HG03342 (cell line): ENCODE results near the gene AFM.

Source experiments
- ATAC-seq: cut with Tn5 transposase; IDR thresholded peaks from one replicate; pipeline ENCODE4 v1.9.1; 2021; ENCODE audit warnings: mild to moderate bottlenecking, moderate library complexity; ENCODE audit not compliant: unreplicated experiment

AFM gene

DNA sequence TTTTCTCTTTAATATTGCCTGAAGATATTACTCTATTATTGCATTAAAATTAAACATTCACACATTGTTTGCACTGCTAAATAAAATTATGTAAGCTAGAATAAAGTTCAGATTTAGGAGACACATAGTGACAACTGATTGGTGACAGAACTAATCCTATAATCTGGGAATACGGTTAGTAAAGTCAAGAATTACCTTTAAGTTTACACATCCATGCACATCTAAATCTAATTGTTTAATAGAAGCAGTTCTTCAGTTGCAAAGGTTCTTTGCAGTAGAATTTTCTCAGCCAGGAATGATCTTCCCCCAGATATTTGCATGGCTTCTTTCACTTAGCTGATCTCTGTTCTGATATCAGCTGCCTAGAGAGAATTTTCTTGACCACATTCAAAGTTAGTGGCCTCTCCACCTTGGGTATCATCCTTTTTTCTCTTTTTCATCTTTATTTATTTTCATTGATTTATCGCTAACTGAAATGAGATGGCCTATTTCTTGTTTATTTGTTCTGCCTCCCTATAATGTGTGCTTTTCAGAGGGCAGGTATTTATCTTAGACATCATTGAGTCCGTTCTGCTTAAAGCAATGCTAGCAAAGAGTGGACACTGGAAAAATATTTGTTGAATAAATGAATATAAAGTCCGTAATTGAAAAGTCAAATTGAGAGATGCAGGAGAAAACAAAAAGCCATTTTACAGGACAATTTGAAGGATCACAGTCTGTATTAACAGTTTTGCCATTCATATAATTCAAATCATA, 32.9 kb upstream of the AFM start:
- ATAC-seq, result no peak

- ATAC-seq, result no peak
Measured at GRCh38 chr4:73450398-73451004, 31.0 kb upstream of the AFM start.

DNA sequence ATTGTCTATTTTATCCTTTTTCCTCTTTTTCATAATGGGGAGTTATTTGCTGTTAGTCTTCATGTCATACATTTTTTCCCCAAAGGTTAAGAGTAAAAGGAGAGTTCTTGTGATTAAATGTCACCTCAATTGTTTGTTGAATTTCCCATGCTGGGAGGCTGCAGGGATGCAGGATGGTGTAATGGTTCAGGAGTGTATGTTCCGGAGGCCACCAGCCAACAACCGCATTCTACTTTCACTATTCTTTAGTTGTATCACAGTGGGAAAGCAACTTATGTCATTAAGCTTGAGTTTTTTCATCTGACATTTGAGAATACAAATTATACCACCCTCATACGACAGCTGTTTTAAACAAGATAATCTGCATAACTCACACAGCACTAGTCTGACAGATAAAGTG, 30.1 kb upstream of the AFM start:
- ATAC-seq, result no peak

DNA sequence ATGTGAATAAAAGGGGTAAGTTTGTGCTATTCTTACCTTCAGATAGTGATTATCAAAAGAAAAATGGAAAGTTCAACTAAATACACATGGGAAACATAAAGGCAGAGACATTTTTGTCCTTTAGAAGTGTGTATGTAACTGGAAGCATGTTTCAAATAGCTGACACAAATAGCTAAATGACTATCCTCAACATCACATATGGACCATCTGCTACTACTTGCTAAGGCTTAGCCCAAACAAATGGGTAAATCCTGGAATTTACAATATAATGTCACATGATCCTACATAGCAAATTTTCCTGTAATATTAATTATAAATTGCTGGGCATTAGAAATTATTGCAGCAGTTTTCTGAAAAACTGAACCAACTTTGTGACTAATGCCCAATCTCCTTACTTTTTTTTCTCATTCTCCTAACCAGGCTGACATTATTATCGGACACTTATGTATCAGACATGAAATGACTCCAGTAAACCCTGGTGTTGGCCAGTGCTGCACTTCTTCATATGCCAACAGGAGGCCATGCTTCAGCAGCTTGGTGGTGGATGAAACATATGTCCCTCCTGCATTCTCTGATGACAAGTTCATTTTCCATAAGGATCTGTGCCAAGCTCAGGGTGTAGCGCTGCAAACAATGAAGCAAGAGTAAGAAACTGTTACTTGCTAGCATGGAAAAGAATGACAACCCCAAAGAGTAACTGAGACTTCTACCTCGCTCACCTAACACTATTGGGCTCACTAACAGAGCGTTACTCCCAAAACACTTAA, 29.4 kb upstream of the AFM start:
- ATAC-seq, result no peak

DNA sequence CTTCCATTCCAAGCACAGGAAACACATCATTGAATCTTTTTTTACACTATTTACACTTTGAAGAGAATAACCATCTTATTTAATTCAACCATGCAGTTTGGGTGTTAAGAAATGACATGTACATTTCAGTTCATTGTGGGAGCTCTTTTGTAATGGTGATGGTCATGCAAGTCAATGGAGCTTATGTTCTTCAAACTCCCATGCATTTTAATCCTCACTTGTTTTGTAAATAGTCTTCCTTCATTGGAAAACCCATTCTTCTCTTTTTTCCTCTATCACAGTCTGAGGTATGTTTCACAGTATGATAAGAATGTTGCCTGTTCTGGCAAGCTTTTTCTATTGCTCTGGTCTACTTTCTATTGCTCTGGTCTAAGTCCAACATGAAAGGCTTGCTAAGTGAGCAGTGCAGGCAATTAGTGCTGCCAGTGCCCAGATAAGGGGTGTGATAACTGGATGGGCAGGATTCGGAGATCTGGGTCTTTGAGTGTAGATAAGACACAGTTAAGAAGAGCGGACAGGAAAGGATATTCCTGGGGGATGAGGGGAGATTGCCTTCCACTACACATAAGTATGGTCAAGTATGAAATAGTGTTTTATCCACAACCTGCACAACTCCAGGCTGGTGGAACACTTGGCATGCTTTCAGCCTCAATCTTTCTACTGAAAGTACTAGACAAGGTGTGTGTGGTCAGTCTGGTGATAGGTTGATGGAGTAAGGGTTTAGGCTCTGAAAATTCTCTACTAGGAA, 28.4 kb upstream of the AFM start:
- ATAC-seq, result no peak

GRCh38 chr4:73453701-73454005, 27.9 kb upstream of the AFM start:
- ATAC-seq, result no peak

DNA sequence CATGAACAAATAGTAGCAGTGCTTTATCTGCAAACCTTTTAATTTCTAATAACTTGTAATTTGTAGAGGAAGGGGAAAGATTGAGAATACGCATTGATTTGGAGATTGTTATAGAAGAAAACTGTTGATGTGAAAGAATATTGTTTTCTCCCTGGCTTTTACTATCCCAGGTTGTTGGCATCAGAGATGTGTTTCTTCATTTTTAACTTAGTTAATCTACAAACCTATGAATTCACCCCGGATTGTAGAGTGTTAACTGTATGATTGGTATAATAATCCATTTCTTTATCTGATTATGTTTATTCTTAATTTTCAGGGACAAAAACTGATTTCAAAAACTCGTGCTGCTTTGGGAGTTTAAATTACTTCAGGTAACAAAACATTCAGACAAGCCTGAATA, 26.6 kb upstream of the AFM start:
- ATAC-seq, result no peak

- no peak for ATAC-seq
Measured at GRCh38 chr4:73456177-73457022, 25.1 kb upstream of the AFM start.

DNA sequence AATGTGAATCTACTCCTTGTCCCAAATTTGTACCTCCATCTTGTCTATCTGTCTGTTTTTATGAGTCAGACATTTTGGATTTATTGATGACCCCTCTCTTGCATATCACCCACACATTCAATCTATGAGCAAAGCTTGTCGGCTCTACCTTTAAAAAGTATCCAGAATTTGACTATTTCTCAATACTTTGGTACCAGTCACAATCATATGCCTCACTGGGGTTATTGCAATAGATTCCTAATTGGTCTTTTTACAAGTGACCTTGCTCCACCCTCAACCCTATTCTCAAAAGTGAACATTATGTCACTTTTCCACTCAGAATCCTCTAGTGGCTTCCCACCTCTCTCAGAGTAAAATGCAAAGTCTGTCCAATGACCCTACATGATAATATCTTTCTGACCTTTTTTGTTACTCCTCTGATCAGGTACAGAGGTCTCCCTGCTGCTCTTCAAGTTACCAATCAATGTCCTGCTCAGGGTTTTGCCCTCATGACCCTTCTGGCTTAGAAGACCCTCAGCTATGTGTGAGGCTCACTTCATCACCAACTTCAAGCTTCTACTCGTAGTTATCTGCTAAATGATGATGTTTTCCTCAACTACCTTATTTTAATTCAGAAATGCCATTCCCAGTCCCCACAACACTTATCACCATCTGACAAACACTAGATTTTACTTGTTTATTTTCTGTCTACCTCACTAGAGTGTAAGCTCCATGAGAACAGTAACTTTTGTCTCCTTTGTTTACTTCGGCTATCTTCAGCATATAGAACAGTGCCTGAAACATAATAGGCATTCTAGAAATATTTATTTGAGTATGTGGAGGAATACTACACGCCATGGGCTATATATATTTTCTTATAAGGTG, 23.1 kb upstream of the AFM start:
- no peak for ATAC-seq

GRCh38 chr4:73459048-73459421, 22.5 kb upstream of the AFM start:
- ATAC-seq, result no peak

DNA sequence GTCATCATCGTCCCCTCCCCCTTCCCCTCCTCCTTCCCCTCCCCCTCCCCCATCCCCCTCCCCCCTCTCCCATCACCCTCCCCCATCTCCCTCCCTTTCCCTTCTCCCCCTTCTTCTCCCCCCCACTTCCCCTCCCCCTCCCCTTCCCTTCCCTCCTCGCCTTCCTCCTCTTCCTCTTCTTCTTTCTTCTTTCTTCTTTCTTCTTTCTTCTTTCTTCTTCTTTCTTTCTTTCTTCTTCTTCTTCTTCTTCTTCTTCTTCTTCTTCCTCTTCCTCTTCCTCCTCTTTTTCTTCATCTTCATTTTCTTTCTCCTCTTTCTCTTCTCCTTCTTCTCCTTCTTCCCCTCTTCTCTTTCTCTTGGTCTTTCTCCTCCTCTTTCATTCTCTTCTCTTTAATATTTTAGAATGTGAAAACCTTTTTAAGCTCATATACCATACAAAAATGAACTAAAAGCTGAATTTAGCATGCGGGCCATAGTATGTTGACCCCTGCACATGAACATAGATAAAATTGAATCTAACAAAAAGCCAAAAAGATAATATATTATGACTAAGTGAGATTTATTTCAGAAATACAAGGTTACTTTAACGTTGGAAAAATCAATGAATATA, 20.5 kb upstream of the AFM start:
- no peak for ATAC-seq

DNA sequence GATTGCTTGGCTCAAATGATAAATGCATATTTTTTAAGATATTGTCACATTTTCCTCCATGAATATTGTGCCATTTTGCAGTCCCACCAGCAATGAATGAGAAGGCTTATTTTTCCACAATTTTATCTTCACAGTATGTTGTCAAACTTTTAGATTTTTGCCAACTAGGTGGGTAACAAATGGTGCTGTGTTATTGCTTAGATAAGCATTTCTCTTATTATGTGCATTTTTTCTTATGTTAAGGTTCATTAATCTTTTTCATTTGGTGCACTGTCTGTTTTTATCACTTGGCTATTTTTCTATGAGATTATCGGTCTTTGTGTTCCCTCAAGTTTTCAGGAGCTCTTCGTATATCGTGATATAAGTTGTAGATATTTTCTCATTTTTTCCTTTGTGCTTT, 13.4 kb upstream of the AFM start:
- ATAC-seq, result no peak

- no peak for ATAC-seq
Measured at GRCh38 chr4:73470728-73471127, 10.8 kb upstream of the AFM start.

DNA sequence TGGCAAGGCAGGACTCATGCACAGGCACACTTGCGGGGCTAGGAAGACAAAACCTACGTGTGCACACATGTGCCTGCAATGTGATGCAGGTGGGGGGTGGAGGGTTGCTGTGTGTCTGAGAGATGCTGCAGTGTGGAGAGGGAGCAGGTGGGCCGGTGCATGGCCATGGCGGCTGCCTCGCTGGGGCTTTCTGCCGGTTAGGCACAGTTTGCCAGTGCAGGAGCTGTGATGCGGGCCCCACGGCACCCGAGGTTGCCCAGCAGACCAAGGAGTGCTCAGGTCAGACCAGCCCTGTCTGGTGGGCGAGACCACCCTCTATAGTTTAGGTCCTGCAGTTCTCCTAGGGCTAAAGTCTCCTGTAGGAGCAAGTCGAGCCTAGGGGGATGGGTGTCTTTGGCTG, 4.4 kb upstream of the AFM start:
- ATAC-seq, result no peak

DNA sequence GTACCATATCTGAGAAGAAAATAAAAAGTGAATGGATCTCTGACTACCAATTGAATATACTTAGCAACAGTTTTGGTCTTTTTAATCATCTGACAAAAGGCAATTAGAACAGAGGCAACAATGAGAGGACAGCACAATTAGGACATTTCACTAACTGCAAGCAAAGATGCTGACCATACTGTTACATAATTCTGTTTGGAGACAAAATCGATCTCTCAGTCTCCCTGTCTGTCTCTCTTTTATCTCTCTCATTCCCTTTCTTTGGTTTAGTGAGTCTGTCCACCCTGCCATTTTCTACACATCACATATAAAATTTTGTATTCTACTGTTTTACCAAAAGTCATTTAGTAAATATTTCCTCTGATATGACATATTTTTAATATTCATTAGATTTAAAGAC, 2.2 kb upstream of the AFM start:
- ATAC-seq, result no peak

- no peak for ATAC-seq
Measured at GRCh38 chr4:73485085-73485484, 3.5 kb downstream of the AFM start.

GRCh38 chr4:73485596-73485995, 4.1 kb downstream of the AFM start:
- no peak for ATAC-seq

DNA sequence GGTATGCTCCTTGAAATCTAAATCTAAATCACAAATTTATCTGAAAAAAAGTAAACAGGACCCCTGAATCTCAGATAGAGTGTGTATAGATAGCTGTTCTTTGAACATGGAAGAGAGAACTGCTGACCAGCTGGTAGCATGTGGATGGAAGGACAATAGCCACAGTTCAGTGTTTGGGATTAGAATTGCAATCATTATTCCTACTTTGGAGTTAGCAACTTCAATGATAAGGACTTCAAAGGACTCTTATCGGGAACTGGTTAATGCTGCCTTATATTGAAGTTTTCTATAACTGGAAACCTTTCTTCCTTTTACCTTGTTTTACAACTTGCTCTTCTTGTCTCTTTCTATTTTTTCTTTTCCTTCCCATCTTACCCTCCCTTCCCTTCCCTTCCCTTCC, 5.0 kb downstream of the AFM start:
- no peak for ATAC-seq

GRCh38 chr4:73487233-73487632, 5.7 kb downstream of the AFM start:
- no peak for ATAC-seq
